Activated naive CD4-positive, alpha-beta T cell treated with anti-CD3 and anti-CD28 coated beads for 36 hours (primary cell): ENCODE results near the gene IQSEC2. TPM values are rescaled to one million over a fixed set of nuclear protein-coding genes. Genes with fewer than 3 reads are reported as not detected.

ENCODE experiments used
- CTCF ChIA-PET: fragments of 350-600 bp; sonication (Branson Sonifier 250); formaldehyde crosslinking; loops from one replicate; lab custom pipeline; 2021; ENCODE audit warnings: antibody characterized with exemption; lab: Charles Lee
- DNase-seq: peaks from one replicate; pipeline ENCODE4 v3.0.0-alpha.2; 2020
- H3K27ac Mint-ChIP-seq: one replicate; pipeline ENCODE4 v1.8.0; 2021; ENCODE audit warnings: mild to moderate bottlenecking, mixed read lengths
- H3K27me3 Mint-ChIP-seq: one replicate; pipeline ENCODE4 v1.8.0; 2021; ENCODE audit warnings: low read depth, mixed read lengths
- H3K36me3 Mint-ChIP-seq: one replicate; pipeline ENCODE4 v1.8.0; 2021; ENCODE audit warnings: low read depth, mixed read lengths
- H3K4me1 Mint-ChIP-seq: one replicate; pipeline ENCODE4 v1.8.0; 2021; ENCODE audit warnings: low read depth, mixed read lengths
- H3K4me3 Mint-ChIP-seq: one replicate; pipeline ENCODE4 v1.8.0; 2021; ENCODE audit warnings: mild to moderate bottlenecking, moderate library complexity, mixed read lengths
- H3K9me3 Mint-ChIP-seq: one replicate; pipeline ENCODE4 v1.8.0; 2021; ENCODE audit warnings: mixed read lengths
- intact Hi-C: fragments of 100-400 bp; cut with micrococcal nuclease; formaldehyde crosslinking; loops from one replicate; pipeline ENCODE4 v1.15.1; 2023
- total RNA-seq, 2 experiments: library from RNA; stranded (reverse); gene quantifications; one replicate each; pipeline ENCODE4 v1.2.3, GENCODE V29; 2021

The IQSEC2 gene
- total RNA-seq, 2 experiments from 2014 or later: 0.20 to 0.48 TPM

GRCh38 chrX:53300157-53300556 is 18.8 kb upstream of the IQSEC2 start:
- Mint-ChIP-seq H3K27ac (no peak overlapping the region), H3K9me3 (no peaks in the 10 kb centered on the region), H3K27me3 (no peaks in the 10 kb centered on the region), H3K4me3 (no peak overlapping the region), H3K36me3 (no peaks in the 10 kb centered on the region), H3K4me1 (no peaks in the 10 kb centered on the region)
- DNase-seq: no peak
- CTCF ChIA-PET: interaction anchor here (0.6 kb wide), 1 partner anchor 17 kb away, joined by 3 read pairs; no protein-coding TSS in a partner anchor
- intact Hi-C loops: no loop called here

GRCh38 chrX:53294024-53294648 is 12.8 kb upstream of the IQSEC2 start:
- no peak overlapping the region for H3K27ac Mint-ChIP-seq
- no peak overlapping the region for H3K4me3 Mint-ChIP-seq
- CTCF ChIA-PET: interaction anchor here (0.9 to 1.6 kb wide), 2 partner anchors 10 to 25 kb away, joined by 3 to 5 read pairs; no protein-coding TSS in a partner anchor
- no peaks in the 10 kb centered on the region for H3K9me3 Mint-ChIP-seq
- no peaks in the 10 kb centered on the region for H3K27me3 Mint-ChIP-seq
- no peaks in the 10 kb centered on the region for H3K4me1 Mint-ChIP-seq
- DNase-seq: no peak
- no peaks in the 10 kb centered on the region for H3K36me3 Mint-ChIP-seq
- intact Hi-C loops: no loop called here

GRCh38 chrX:53291596-53291995 is 10.2 kb upstream of the IQSEC2 start:
- H3K27ac Mint-ChIP-seq: no peak overlapping the region
- DNase-seq: no peak
- peaks cover 16% of the 10 kb centered on the region for H3K4me1 Mint-ChIP-seq
- CTCF ChIA-PET: no interaction called here
- H3K27me3 Mint-ChIP-seq: no peaks in the 10 kb centered on the region
- H3K4me3 Mint-ChIP-seq: no peak overlapping the region
- no peaks in the 10 kb centered on the region for H3K36me3 Mint-ChIP-seq
- intact Hi-C loops: no loop called here
- no peaks in the 10 kb centered on the region for H3K9me3 Mint-ChIP-seq

- DNase-seq: no peak
- Mint-ChIP-seq H3K27me3 (no peaks in the 10 kb centered on the region), H3K9me3 (no peaks in the 10 kb centered on the region), H3K36me3 (no peaks in the 10 kb centered on the region), H3K4me1 (peaks cover 16% of the 10 kb centered on the region), H3K4me3 (no peak overlapping the region), H3K27ac (no peak overlapping the region)
- CTCF ChIA-PET: interaction anchor here (0.5 kb wide), 1 partner anchor 192 kb away, joined by 3 read pairs; no protein-coding TSS in a partner anchor
- intact Hi-C loops: no loop called here
These were observed 9.2 kb upstream of the IQSEC2 start for GRCh38 chrX:53290441-53291041.

GRCh38 chrX:53288189-53288588 is 6.8 kb upstream of the IQSEC2 start:
- peak; percentile 17 for DNase-seq
- CTCF ChIA-PET: interaction anchor here (1.0 kb wide), 1 partner anchor 29 kb away, joined by 4 read pairs; no protein-coding TSS in a partner anchor
- Mint-ChIP-seq H3K4me1 (peaks cover 18% of the 10 kb centered on the region), H3K27me3 (no peaks in the 10 kb centered on the region), H3K36me3 (no peaks in the 10 kb centered on the region), H3K27ac (no peak overlapping the region), H3K4me3 (peak overlapping the region; percentile 55), H3K9me3 (no peaks in the 10 kb centered on the region)
- intact Hi-C loops: no loop called here

GRCh38 chrX:53287493-53288138 is 6.2 kb upstream of the IQSEC2 start:
- Mint-ChIP-seq H3K4me3 (peak overlapping the region; percentile 55), H3K27me3 (no peaks in the 10 kb centered on the region), H3K9me3 (no peaks in the 10 kb centered on the region), H3K36me3 (no peaks in the 10 kb centered on the region), H3K4me1 (peaks cover 18% of the 10 kb centered on the region), H3K27ac (peak overlapping the region; percentile 24)
- intact Hi-C loops: no loop called here
- CTCF ChIA-PET: interaction anchor here (1.0 kb wide), 1 partner anchor 30 kb away, joined by 4 read pairs; no protein-coding TSS in a partner anchor
- DNase-seq: peak; percentile 46

GRCh38 chrX:53286171-53286570 is 4.8 kb upstream of the IQSEC2 start:
- H3K4me3 Mint-ChIP-seq: no peak overlapping the region
- no peaks in the 10 kb centered on the region for H3K9me3 Mint-ChIP-seq
- H3K27ac Mint-ChIP-seq: no peak overlapping the region
- intact Hi-C loops: no loop called here
- CTCF ChIA-PET: interaction anchor here (0.7 to 1.2 kb wide), 2 partner anchors 27 to 51 kb away, joined by 3 to 6 read pairs; no protein-coding TSS in a partner anchor
- peaks cover 18% of the 10 kb centered on the region for H3K4me1 Mint-ChIP-seq
- no peaks in the 10 kb centered on the region for H3K27me3 Mint-ChIP-seq
- no peaks in the 10 kb centered on the region for H3K36me3 Mint-ChIP-seq
- DNase-seq: no peak

GRCh38 chrX:53285591-53285990 is 4.2 kb upstream of the IQSEC2 start:
- CTCF ChIA-PET: interaction anchor here (0.7 to 1.7 kb wide), 4 partner anchors 8 to 198 kb away, joined by 3 to 6 read pairs (median 4); no protein-coding TSS in a partner anchor
- Mint-ChIP-seq H3K4me3 (no peak overlapping the region), H3K9me3 (no peaks in the 10 kb centered on the region), H3K4me1 (peaks cover 18% of the 10 kb centered on the region), H3K36me3 (no peaks in the 10 kb centered on the region), H3K27ac (no peak overlapping the region), H3K27me3 (no peaks in the 10 kb centered on the region)
- intact Hi-C loops: no loop called here
- no peak for DNase-seq

GRCh38 chrX:53284684-53285447 is 3.5 kb upstream of the IQSEC2 start:
- Mint-ChIP-seq H3K36me3 (no peaks in the 10 kb centered on the region), H3K4me1 (peaks cover 21% of the 10 kb centered on the region), H3K27ac (no peak overlapping the region), H3K27me3 (no peaks in the 10 kb centered on the region), H3K4me3 (no peak overlapping the region), H3K9me3 (no peaks in the 10 kb centered on the region)
- intact Hi-C loops: no loop called here
- peak; percentile 51 for DNase-seq
- CTCF ChIA-PET: interaction anchor here (0.6 to 4.3 kb wide), 12 partner anchors 9 to 199 kb away, joined by 3 to 26 read pairs (median 4); no protein-coding TSS in a partner anchor

- intact Hi-C loops: no loop called here
- no peak for DNase-seq
- Mint-ChIP-seq H3K27me3 (no peaks in the 10 kb centered on the region), H3K4me3 (no peak overlapping the region), H3K27ac (no peak overlapping the region), H3K36me3 (no peaks in the 10 kb centered on the region), H3K4me1 (peaks cover 20% of the 10 kb centered on the region), H3K9me3 (no peaks in the 10 kb centered on the region)
- CTCF ChIA-PET: interaction anchor here (0.9 to 4.3 kb wide), 9 partner anchors 9 to 198 kb away, joined by 3 to 26 read pairs (median 3); no protein-coding TSS in a partner anchor
These were observed 2.2 kb upstream of the IQSEC2 start for GRCh38 chrX:53283567-53283966.

GRCh38 chrX:53283099-53283498 is 1.7 kb upstream of the IQSEC2 start:
- CTCF ChIA-PET: interaction anchor here (0.7 to 4.3 kb wide), 7 partner anchors 17 to 198 kb away, joined by 3 to 26 read pairs (median 3); no protein-coding TSS in a partner anchor
- intact Hi-C loops: no loop called here
- H3K9me3 Mint-ChIP-seq: no peaks in the 10 kb centered on the region

More at GRCh38 chrX:53283099-53283498, 1.7 kb upstream of the IQSEC2 start:
- Mint-ChIP-seq H3K4me1 (peaks cover 16% of the 10 kb centered on the region), H3K36me3 (no peaks in the 10 kb centered on the region), H3K27me3 (no peaks in the 10 kb centered on the region), H3K4me3 (no peak overlapping the region), H3K27ac (no peak overlapping the region)
- DNase-seq: no peak
